HG02938 (cell line): Measurements from ENCODE around the gene CLDN16.

ENCODE experiments used
- ATAC-seq: cut with Tn5 transposase; IDR thresholded peaks from one replicate; pipeline ENCODE4 v1.9.1; 2021; ENCODE audit warnings: mild to moderate bottlenecking, moderate library complexity; ENCODE audit not compliant: unreplicated experiment

The CLDN16 gene

GRCh38 chr3:190433626-190434025, 45.7 kb downstream of the CLDN16 start:
- ATAC-seq: no peak

- no peak for ATAC-seq
These were observed 47.7 kb downstream of the CLDN16 start for GRCh38 chr3:190435618-190436017.

GRCh38 chr3:190436331-190436730, 48.4 kb downstream of the CLDN16 start:
- ATAC-seq: no peak

GRCh38 chr3:190442240-190442639, 54.3 kb downstream of the CLDN16 start:
- ATAC-seq: no peak

- ATAC-seq: no peak
These were observed 55.3 kb downstream of the CLDN16 start for GRCh38 chr3:190443257-190443656.

- no peak for ATAC-seq
These were observed 56.0 kb downstream of the CLDN16 start for GRCh38 chr3:190444006-190444405.

GRCh38 chr3:190444576-190445145, 56.7 kb downstream of the CLDN16 start:
- no peak for ATAC-seq

- no peak for ATAC-seq
These were observed 58.8 kb downstream of the CLDN16 start for GRCh38 chr3:190446573-190447279.

- no peak for ATAC-seq
These were observed 60.3 kb downstream of the CLDN16 start for GRCh38 chr3:190448256-190448655.

- no peak for ATAC-seq
These were observed 61.8 kb downstream of the CLDN16 start, which contains the start of gene TMEM207 for GRCh38 chr3:190449801-190450200. TMEM207 (minus strand) TSS chr3:190449901; CDS start chr3:190449809, 92 bp downstream.

- ATAC-seq: no peak
These were observed 67.9 kb downstream of the CLDN16 start for GRCh38 chr3:190455828-190456227.

GRCh38 chr3:190456770-190457169, 68.8 kb downstream of the CLDN16 start:
- ATAC-seq: no peak

GRCh38 chr3:190458040-190458439, 70.1 kb downstream of the CLDN16 start:
- ATAC-seq: no peak
